ENCODE measurements around the gene CISD3.

The CISD3 gene, protein sequence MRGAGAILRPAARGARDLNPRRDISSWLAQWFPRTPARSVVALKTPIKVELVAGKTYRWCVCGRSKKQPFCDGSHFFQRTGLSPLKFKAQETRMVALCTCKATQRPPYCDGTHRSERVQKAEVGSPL

DNA sequence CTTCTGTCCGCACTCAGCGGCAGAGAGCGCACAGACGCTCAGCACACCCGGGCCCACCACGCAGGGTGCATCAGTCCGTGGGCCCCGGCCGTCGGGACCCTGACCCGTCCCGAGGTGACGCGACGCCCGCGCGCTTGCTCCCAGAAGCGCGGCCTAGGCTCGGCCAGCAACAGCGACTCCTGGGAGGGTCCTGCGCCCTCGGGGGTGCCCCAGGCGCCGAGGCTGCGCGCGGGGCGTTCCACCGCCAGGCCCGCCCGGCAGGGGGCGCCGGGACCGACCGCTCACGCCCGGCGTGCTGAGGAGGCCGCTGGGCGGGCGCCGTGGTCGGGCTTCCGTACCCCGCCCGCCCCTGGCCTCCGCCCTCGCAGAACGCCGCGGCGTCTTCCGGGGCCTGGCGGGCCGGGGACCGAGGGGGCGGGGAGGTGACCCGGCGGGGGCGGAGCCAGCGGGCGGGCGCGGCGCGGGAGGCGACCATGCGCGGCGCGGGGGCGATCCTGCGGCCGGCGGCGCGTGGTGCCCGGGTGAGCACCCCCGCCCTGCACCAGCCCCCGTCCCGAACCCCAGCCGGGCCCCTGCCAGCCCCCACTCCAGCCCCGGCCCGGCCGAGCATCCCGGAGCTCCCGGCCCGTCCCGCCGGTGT is at the start of gene CISD3:
CISD3 (plus strand) TSS at position 456 of the 640 bp plus-strand sequence; CDS start at position 474, 18 bp downstream.
- in situ Hi-C loops (cut with HindIII; ENCODE audit: low sequenced_read_pairs), result no loop called here
- peak; percentile 72 for DNase-seq (ENCODE audit: low read depth, low spot score)
- peak within 1 kb of the TSS; percentile 69 for H3K4me3 ChIP-seq (ENCODE audit: low read depth, low read length)
- TF ChIP-seq CTCF (IDR thresholded peaks at IDR 0.05; ENCODE audit: low read depth, low read length), result peak; percentile 35

- no peak overlapping the region for H3K4me3 ChIP-seq (ENCODE audit: low read depth, low read length)
- no peak for DNase-seq (ENCODE audit: low read depth, low spot score)
- in situ Hi-C loops (cut with HindIII; ENCODE audit: low sequenced_read_pairs), result no loop called here
- TF ChIP-seq CTCF (IDR thresholded peaks at IDR 0.05; ENCODE audit: low read depth, low read length), result no peak
Observed at GRCh38 chr17:38681096-38681495, 49.0 kb upstream of the CISD3 start.

GRCh38 chr17:38685491-38685890 is 44.6 kb upstream of the CISD3 start:
- H3K4me3 ChIP-seq (ENCODE audit: low read depth, low read length), result no peak overlapping the region
- no peak for TF ChIP-seq CTCF (IDR thresholded peaks at IDR 0.05; ENCODE audit: low read depth, low read length)
- in situ Hi-C loops (cut with HindIII; ENCODE audit: low sequenced_read_pairs), result no loop called here
- no peak for DNase-seq (ENCODE audit: low read depth, low spot score)

DNA sequence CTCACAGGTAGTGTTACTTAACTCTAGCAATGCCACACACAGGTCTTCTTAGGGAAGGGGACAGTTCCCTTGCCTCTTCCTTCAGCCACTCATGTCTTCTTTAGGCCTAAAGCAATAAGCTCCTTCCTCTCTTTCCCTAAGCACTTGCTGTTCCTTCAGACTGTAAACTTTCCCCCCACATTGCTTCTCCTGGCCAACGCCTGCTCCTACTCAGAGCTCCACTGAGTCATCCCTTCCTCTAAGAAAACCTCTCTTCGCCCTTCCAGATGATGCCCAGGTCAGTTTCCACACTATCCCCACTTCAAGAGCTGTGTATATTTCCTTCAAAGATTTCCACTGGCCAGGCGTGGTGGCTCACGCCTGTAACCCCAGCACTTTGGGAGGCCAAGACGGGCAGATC is 42.9 kb upstream of the CISD3 start:
- H3K4me3 ChIP-seq (ENCODE audit: low read depth, low read length), result no peak overlapping the region
- no peak for TF ChIP-seq CTCF (IDR thresholded peaks at IDR 0.05; ENCODE audit: low read depth, low read length)
- in situ Hi-C loops (cut with HindIII; ENCODE audit: low sequenced_read_pairs), result no loop called here
- DNase-seq (ENCODE audit: low read depth, low spot score), result no peak

- no peak for DNase-seq (ENCODE audit: low read depth, low spot score)
- TF ChIP-seq CTCF (IDR thresholded peaks at IDR 0.05; ENCODE audit: low read depth, low read length), result no peak
- H3K4me3 ChIP-seq (ENCODE audit: low read depth, low read length), result no peak overlapping the region
- in situ Hi-C loops (cut with HindIII; ENCODE audit: low sequenced_read_pairs), result no loop called here
Observed at GRCh38 chr17:38690386-38690785, 39.8 kb upstream of the CISD3 start.

GRCh38 chr17:38691154-38691553 is 39.0 kb upstream of the CISD3 start:
- no peak for TF ChIP-seq CTCF (IDR thresholded peaks at IDR 0.05; ENCODE audit: low read depth, low read length)
- H3K4me3 ChIP-seq (ENCODE audit: low read depth, low read length), result no peak overlapping the region
- DNase-seq (ENCODE audit: low read depth, low spot score), result no peak
- in situ Hi-C loops (cut with HindIII; ENCODE audit: low sequenced_read_pairs), result no loop called here

All from astrocyte of the spinal cord (primary cell).